Keratinocyte (primary cell): ENCODE results near the gene NHSL1.

Source experiments
- CTCF ChIP-seq, 3 experiments: IDR thresholded peaks in 1 of 3; conservative IDR thresholded peaks in 1 of 3; optimal IDR thresholded peaks in 1 of 3; 2 replicates in 2 of 3; 3 replicates in 1 of 3; pipeline versions ENCODE3 to v1.5.1; 2011; ENCODE audit warnings: low read length in 3 of 3, mild to moderate bottlenecking in 3 of 3, moderate library complexity in 2 of 3, control low read depth in 1 of 3, inconsistent platforms in 1 of 3; ENCODE audit not compliant: insufficient read depth in 2 of 3; ENCODE audit errors: extremely low read depth in 1 of 3
- EZH2 ChIP-seq: IDR thresholded peaks from one replicate; pipeline ENCODE4 v1.6.1; 2012; ENCODE audit warnings: inconsistent platforms, mild to moderate bottlenecking, low read length, moderate library complexity

DNA sequence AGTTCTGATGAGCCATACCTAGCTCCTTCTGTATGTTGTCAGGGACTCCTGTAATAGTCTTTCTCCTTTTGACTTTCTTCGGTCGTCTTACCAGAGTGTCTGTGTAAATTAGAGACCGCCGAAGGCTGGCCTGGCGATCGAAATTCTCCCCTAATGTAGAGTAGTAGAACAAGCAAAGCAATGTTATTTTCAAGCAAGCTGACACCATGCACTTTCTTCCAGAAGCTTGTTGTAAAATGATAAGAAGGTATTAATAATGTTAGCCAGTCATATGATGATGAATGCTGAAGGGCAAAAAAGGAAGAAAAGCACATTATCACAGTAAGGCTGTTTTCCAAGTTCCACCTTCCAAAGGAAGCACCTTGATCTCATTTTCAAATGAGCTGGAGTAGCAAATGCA, 57.3 kb downstream of the NHSL1 start:
- no peak for TF ChIP-seq CTCF (optimal IDR thresholded peaks at IDR 0.05 in 1 of 3, IDR thresholded peaks at IDR 0.05 in 1 of 3, conservative IDR thresholded peaks at IDR 0.05 in 1 of 3; ENCODE audit: extremely low read depth in 1 of 3, insufficient read depth in 2 of 3, low read length in 3 of 3)
- TF ChIP-seq EZH2, result no peak
